ENCODE results near the gene RNF113B. TPM values are rescaled to one million over a fixed set of nuclear protein-coding genes. Genes with fewer than 3 reads are reported as not detected.

RNF113B gene
- total and polyA plus RNA-seq, 2 of the 13 experiments (the other 11 are each of a cell fraction or from before 2014, with no cell fraction given), result not detected

- TF ChIP-seq ZBTB40 (IDR thresholded peaks at IDR 0.05), result no peak
- peak; percentile 22; the same call in 1 of the 2 replicates for TF ChIP-seq ZBTB40 (CRISPR knock-in tag; IDR thresholded peaks at IDR 0.05)
- peak; percentile 53; the same call in 1 of the 2 replicates for TF ChIP-seq PITX1 (CRISPR knock-in tag; IDR thresholded peaks at IDR 0.05)
- peak; percentile 72; the same call in 1 of the 2 replicates for TF ChIP-seq SIN3A (IDR thresholded peaks at IDR 0.05; ENCODE audit: borderline replicate concordance, low read depth, low read length)
- peak; percentile 81 for TF ChIP-seq PHF21A (CRISPR knock-in tag; IDR thresholded peaks at IDR 0.05)
- peak; percentile 81 for TF ChIP-seq RBM22 (optimal IDR thresholded peaks at IDR 0.05; ENCODE audit: low read length)
- TF ChIP-seq ZNF790 (CRISPR knock-in tag; IDR thresholded peaks at IDR 0.05; ENCODE audit: borderline replicate concordance), result no peak
- no peak for TF ChIP-seq ZNF256 (CRISPR knock-in tag; conservative IDR thresholded peaks at IDR 0.05)
- TF ChIP-seq ZNF775 (CRISPR knock-in tag; IDR thresholded peaks at IDR 0.05; ENCODE audit: borderline replicate concordance), result no peak
- peak in 1 of 2 experiments; percentile 79; a peak in 2 of 4 replicates for TF ChIP-seq EP300 (IDR thresholded peaks at IDR 0.05; ENCODE audit: low read depth in 2 of 2, low read length in 2 of 2)
- TF ChIP-seq EP300 (CRISPR knock-in tag; IDR thresholded peaks at IDR 0.05; ENCODE audit: borderline replicate concordance), result peak; percentile 72; the same call in 1 of the 2 replicates
- no peak for TF ChIP-seq NFE2 (CRISPR knock-in tag; IDR thresholded peaks at IDR 0.05)
- TF ChIP-seq, protein P1, sequence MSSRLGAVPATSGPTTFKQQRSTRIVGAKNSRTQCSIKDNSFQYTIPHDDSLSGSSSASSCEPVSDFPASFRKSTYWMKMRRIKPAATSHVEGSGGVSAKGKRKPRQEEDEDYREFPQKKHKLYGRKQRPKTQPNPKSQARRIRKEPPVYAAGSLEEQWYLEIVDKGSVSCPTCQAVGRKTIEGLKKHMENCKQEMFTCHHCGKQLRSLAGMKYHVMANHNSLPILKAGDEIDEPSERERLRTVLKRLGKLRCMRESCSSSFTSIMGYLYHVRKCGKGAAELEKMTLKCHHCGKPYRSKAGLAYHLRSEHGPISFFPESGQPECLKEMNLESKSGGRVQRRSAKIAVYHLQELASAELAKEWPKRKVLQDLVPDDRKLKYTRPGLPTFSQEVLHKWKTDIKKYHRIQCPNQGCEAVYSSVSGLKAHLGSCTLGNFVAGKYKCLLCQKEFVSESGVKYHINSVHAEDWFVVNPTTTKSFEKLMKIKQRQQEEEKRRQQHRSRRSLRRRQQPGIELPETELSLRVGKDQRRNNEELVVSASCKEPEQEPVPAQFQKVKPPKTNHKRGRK (CRISPR knock-in tag; IDR thresholded peaks at IDR 0.05), result no peak
- no peak for TF ChIP-seq ZNF20 (CRISPR knock-in tag; IDR thresholded peaks at IDR 0.05)
- no peak for TF ChIP-seq ZNF333 (CRISPR knock-in tag; IDR thresholded peaks at IDR 0.05; ENCODE audit: borderline replicate concordance)
- TF ChIP-seq JUNB (CRISPR knock-in tag; IDR thresholded peaks at IDR 0.05; ENCODE audit: borderline replicate concordance), result no peak
- TF ChIP-seq ZNF30 (CRISPR knock-in tag; IDR thresholded peaks at IDR 0.05), result no peak
- peak; percentile 64; the same call in 1 of the 2 replicates for TF ChIP-seq ZNF362 (CRISPR knock-in tag; IDR thresholded peaks at IDR 0.05; ENCODE audit: borderline replicate concordance)
These were observed 3.5 kb downstream of the RNF113B start (continued) for GRCh38 chr13:98173431-98174152.
